Measurements from ENCODE around the gene CFAP46. TPM values are rescaled to one million over a fixed set of nuclear protein-coding genes. Genes with fewer than 3 reads are reported as not detected.

Gene CFAP46
- total and polyA plus RNA-seq, 2 of the 8 experiments (the other 6 are each of a cell fraction or from before 2014, with no cell fraction given): 2.6 to 4.8 TPM

GRCh38 chr10:132817701-132818211, 124.6 kb downstream of the CFAP46 start (continued):
- TF ChIP-seq CHD7 (IDR thresholded peaks at IDR 0.05; ENCODE audit: insufficient replicate concordance, low read length): no peak
- no peak for TF ChIP-seq GABPA (IDR thresholded peaks at IDR 0.05; ENCODE audit: borderline replicate concordance, insufficient read depth, low read length)
- no peak for TF ChIP-seq SP4 (IDR thresholded peaks at IDR 0.05; ENCODE audit: low read length)
- no peak for TF ChIP-seq BACH1 (IDR thresholded peaks at IDR 0.05; ENCODE audit: low read length)
- TF ChIP-seq RXRA (IDR thresholded peaks at IDR 0.05; ENCODE audit: insufficient read depth, low read depth, low read length): no peak
- no peak for TF ChIP-seq CREB1 (IDR thresholded peaks at IDR 0.05)
